HUES64 (cell line): ENCODE data around the gene VPS54.

ENCODE experiments used
- H3K27ac ChIP-seq: 2 replicates; pipeline ENCODE4 v1.7.0; 2013; ENCODE audit warnings: low read depth, low read length, inconsistent platforms
- H3K27me3 ChIP-seq: 2 replicates; pipeline ENCODE4 v1.6.1; 2013; ENCODE audit warnings: mild to moderate bottlenecking, low read length; ENCODE audit not compliant: insufficient read depth
- H3K36me3 ChIP-seq: 2 replicates; pipeline ENCODE4 v1.6.1; 2013; ENCODE audit warnings: mild to moderate bottlenecking, low read length; ENCODE audit not compliant: insufficient read depth
- H3K4me1 ChIP-seq: 2 replicates; pipeline ENCODE4 v1.6.1; 2013; ENCODE audit warnings: mild to moderate bottlenecking, low read length, moderate library complexity; ENCODE audit not compliant: insufficient read depth
- H3K4me3 ChIP-seq: 2 replicates; pipeline ENCODE4 v1.5.1; 2013; ENCODE audit warnings: mild to moderate bottlenecking, low read length, moderate library complexity
- H3K9ac ChIP-seq: 2 replicates; pipeline ENCODE4 v1.6.1; 2013; ENCODE audit warnings: mild to moderate bottlenecking, low read depth, low read length
- H3K9me3 ChIP-seq: 2 replicates; pipeline ENCODE4 v1.6.1; 2013; ENCODE audit warnings: low read depth, low read length; ENCODE audit not compliant: insufficient read depth
- whole genome bisulfite sequencing: fragments of 150-250, 120-280 bp; methylation state at CpG from one replicate; pipeline ENCODE4 v1.1.7; 2013; ENCODE audit warnings: missing lambda C conversion rate; 5-methylcytosine and 5-hydroxymethylcytosine counted together

Gene VPS54

GRCh38 chr2:63863707-63864106 is 155.5 kb downstream of the VPS54 start:
- no peak overlapping the region for H3K4me3 ChIP-seq
- peak overlapping the region; percentile 1; the same call in 1 of the 2 replicates for H3K27ac ChIP-seq
- whole genome bisulfite sequencing = no CpG with 5 or more reads among the region's 1 CpG
- no peaks in the 10 kb centered on the region for H3K9me3 ChIP-seq
- H3K27me3 ChIP-seq = no peaks in the 10 kb centered on the region
- H3K9ac ChIP-seq = no peak overlapping the region
- peaks cover 66% of the 10 kb centered on the region for H3K4me1 ChIP-seq
- peaks cover 100% of the 10 kb centered on the region for H3K36me3 ChIP-seq

- no peaks in the 10 kb centered on the region for H3K9me3 ChIP-seq
- no peaks in the 10 kb centered on the region for H3K27me3 ChIP-seq
- H3K9ac ChIP-seq = peak overlapping the region; percentile 33; the same call in 1 of the 2 replicates
- no peak overlapping the region for H3K4me3 ChIP-seq
- peaks cover 63% of the 10 kb centered on the region for H3K4me1 ChIP-seq
- WGBS = 75% methylated on average over 1 of the region's 1 CpG
- H3K27ac ChIP-seq = peak overlapping the region; percentile 43
- peaks cover 100% of the 10 kb centered on the region for H3K36me3 ChIP-seq
Measured at GRCh38 chr2:63862806-63863205, 156.4 kb downstream of the VPS54 start.

GRCh38 chr2:63861220-63861822 is 157.9 kb downstream of the VPS54 start:
- Histone ChIP-seq H3K9me3 (no peaks in the 10 kb centered on the region), H3K36me3 (peaks cover 100% of the 10 kb centered on the region), H3K4me1 (peaks cover 58% of the 10 kb centered on the region), H3K4me3 (no peak overlapping the region), H3K9ac (no peak overlapping the region), H3K27me3 (no peaks in the 10 kb centered on the region), H3K27ac (no peak overlapping the region)
- WGBS = 86% methylated on average over 5 of the region's 6 CpGs

GRCh38 chr2:63858291-63858690 is 160.9 kb downstream of the VPS54 start:
- H3K27ac ChIP-seq = no peak overlapping the region
- H3K4me3 ChIP-seq = no peak overlapping the region
- no peaks in the 10 kb centered on the region for H3K27me3 ChIP-seq
- H3K9ac ChIP-seq = no peak overlapping the region
- no CpG with 5 or more reads among the region's 2 CpGs for WGBS
- H3K36me3 ChIP-seq = peaks cover 78% of the 10 kb centered on the region
- H3K9me3 ChIP-seq = no peaks in the 10 kb centered on the region
- peaks cover 56% of the 10 kb centered on the region for H3K4me1 ChIP-seq

GRCh38 chr2:63856303-63856603 is 163.0 kb downstream of the VPS54 start:
- peaks cover 68% of the 10 kb centered on the region for H3K36me3 ChIP-seq
- no peaks in the 10 kb centered on the region for H3K9me3 ChIP-seq
- H3K9ac ChIP-seq = no peak overlapping the region
- 0 out of 2 replicates have a peak overlapping the region, but pooled peaks have one; percentile 22 for H3K27ac ChIP-seq
- H3K4me1 ChIP-seq = peaks cover 57% of the 10 kb centered on the region
- no peaks in the 10 kb centered on the region for H3K27me3 ChIP-seq
- WGBS = 93% methylated on average over 4 of the region's 5 CpGs
- H3K4me3 ChIP-seq = no peak overlapping the region

GRCh38 chr2:63855418-63856302 is 163.6 kb downstream of the VPS54 start:
- Histone ChIP-seq H3K27me3 (no peaks in the 10 kb centered on the region), H3K9ac (no peak overlapping the region), H3K4me3 (no peak overlapping the region), H3K9me3 (no peaks in the 10 kb centered on the region), H3K27ac (0 out of 2 replicates have a peak overlapping the region, but pooled peaks have one; percentile 22), H3K36me3 (peaks cover 62% of the 10 kb centered on the region), H3K4me1 (peaks cover 58% of the 10 kb centered on the region)
- 92% methylated on average over 14 of the region's 14 CpGs for WGBS

- Histone ChIP-seq H3K27me3 (no peaks in the 10 kb centered on the region), H3K4me3 (no peak overlapping the region; the same call in 1 of the 2 replicates), H3K27ac (peak overlapping the region; percentile 76), H3K36me3 (peaks cover 42% of the 10 kb centered on the region), H3K9me3 (no peaks in the 10 kb centered on the region), H3K9ac (peak overlapping the region; percentile 38), H3K4me1 (peaks cover 76% of the 10 kb centered on the region)
- WGBS = 70% methylated on average over 3 of the region's 4 CpGs
Measured at GRCh38 chr2:63853527-63854310, 165.5 kb downstream of the VPS54 start.

GRCh38 chr2:63851691-63852311 is 167.4 kb downstream of the VPS54 start:
- no peak overlapping the region; the same call in 1 of the 2 replicates for H3K4me3 ChIP-seq
- H3K9me3 ChIP-seq = no peaks in the 10 kb centered on the region
- H3K27me3 ChIP-seq = no peaks in the 10 kb centered on the region
- H3K9ac ChIP-seq = no peak overlapping the region; the same call in 1 of the 2 replicates
- WGBS = no CpG with 5 or more reads among the region's 1 CpG
- peak overlapping the region; percentile 76 for H3K27ac ChIP-seq
- peaks cover 23% of the 10 kb centered on the region for H3K36me3 ChIP-seq
- H3K4me1 ChIP-seq = peaks cover 82% of the 10 kb centered on the region

GRCh38 chr2:63850649-63851048 is 168.6 kb downstream of the VPS54 start:
- Histone ChIP-seq H3K27me3 (no peaks in the 10 kb centered on the region), H3K9me3 (no peaks in the 10 kb centered on the region), H3K36me3 (peaks cover 12% of the 10 kb centered on the region; the same call in 1 of the 2 replicates), H3K27ac (peak overlapping the region; percentile 98), H3K4me3 (peak overlapping the region; percentile 34; the same call in 1 of the 2 replicates), H3K9ac (peak overlapping the region; percentile 68), H3K4me1 (peaks cover 89% of the 10 kb centered on the region)

- WGBS = 0% methylated on average over 1 of the region's 1 CpG
- peak overlapping the region; percentile 34 for H3K4me3 ChIP-seq
- peaks cover 92% of the 10 kb centered on the region for H3K4me1 ChIP-seq
- H3K27me3 ChIP-seq = no peaks in the 10 kb centered on the region
- H3K36me3 ChIP-seq = peaks cover 10% of the 10 kb centered on the region; the same call in 1 of the 2 replicates
- H3K9ac ChIP-seq = peak overlapping the region; percentile 68
- H3K9me3 ChIP-seq = no peaks in the 10 kb centered on the region
- H3K27ac ChIP-seq = peak overlapping the region; percentile 98
Measured at GRCh38 chr2:63850204-63850571, 169.0 kb downstream of the VPS54 start.
